Gastrocnemius medialis (tissue), 4 donors: ENCODE measurements around the gene NUDT8.
"Not testable (repeated sequence)": the region's sequence is repeated elsewhere in the genome, so short reads cannot be mapped to it uniquely, and the experiment has no call there.

Source experiments
- CTCF ChIP-seq, 5 experiments: fragments of 450-650 bp in 3 of 5; fragments of 200-600 bp in 2 of 5; sonication (generic) in 2 of 5; IDR thresholded peaks in 4 of 5; conservative IDR thresholded peaks in 1 of 5; 1 replicate in 4 of 5; 2 replicates in 1 of 5; pipeline ENCODE4 v1.5.1; 2016 to 2019; ENCODE audit warnings: antibody characterized with exemption in 5 of 5, mild to moderate bottlenecking in 3 of 5, moderate library complexity in 3 of 5
- POLR2A ChIP-seq, 2 donors: fragments of 450-650 bp; IDR thresholded peaks; one replicate each; pipeline ENCODE4 v1.6.1; 2017; ENCODE audit warnings: antibody characterized with exemption in 2 of 2, mild to moderate bottlenecking in 2 of 2, moderate library complexity in 2 of 2

- TF ChIP-seq POLR2A (IDR thresholded peaks at IDR 0.05); CTCF (IDR thresholded peaks at IDR 0.05 in 4 of 5, conservative IDR thresholded peaks at IDR 0.05 in 1 of 5): not testable (repeated sequence)
These were observed 40.8 kb downstream of the NUDT8 start for GRCh38 chr11:67588899-67589415.
